ENCODE results near the gene HKDC1.

DNA sequence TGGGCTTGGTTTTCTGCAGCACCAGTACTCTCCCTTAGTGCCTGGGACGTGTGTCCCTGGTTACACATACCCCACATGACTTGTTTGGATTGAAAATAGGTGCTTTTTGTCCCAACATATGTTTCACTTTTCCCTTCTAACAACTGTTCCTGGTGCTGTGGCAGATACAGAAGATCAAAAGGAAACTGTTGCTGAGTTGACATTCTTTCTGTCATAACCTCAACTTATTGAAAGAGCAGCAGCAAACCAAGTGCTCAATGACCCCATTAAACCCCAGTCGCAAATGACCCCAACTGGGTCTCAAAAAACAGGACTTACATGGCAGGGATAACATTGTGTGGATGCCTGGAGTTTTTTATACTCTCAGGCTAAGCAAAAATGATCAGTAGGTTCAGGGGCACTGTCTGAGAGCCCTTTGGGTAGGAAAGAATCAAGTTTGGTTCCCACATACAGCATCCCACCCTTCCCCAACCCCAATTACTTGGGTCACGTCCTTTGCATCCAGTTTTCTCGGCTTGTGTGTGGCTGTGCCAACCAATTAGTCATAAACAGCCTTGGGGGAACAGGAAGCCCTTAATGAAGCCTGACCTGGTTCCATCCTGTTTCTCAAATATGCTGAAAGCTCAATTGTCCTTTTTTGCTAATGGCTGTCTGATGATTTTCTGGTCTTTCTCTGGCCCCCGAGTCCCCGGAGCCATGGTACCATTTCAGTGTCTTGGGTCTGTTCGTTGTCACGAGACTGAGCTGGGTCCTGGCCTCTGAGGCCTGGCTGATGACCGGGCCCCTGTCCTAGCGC is 4.9 kb downstream of the HKDC1 start:
- no peak for TF ChIP-seq EZH2phosphoT487 (IDR thresholded peaks at IDR 0.05; ENCODE audit: borderline replicate concordance, low read depth)
- no peak for TF ChIP-seq ELF1 (IDR thresholded peaks at IDR 0.05)
- no peak for TF ChIP-seq JUND (IDR thresholded peaks at IDR 0.05)
- TF ChIP-seq FOXM1 (IDR thresholded peaks at IDR 0.05; ENCODE audit: low read depth) = no peak
- no peak for TF ChIP-seq SMC3 (IDR thresholded peaks at IDR 0.05; ENCODE audit: low read depth, low read length)
- no peak for TF ChIP-seq TAF1 (IDR thresholded peaks at IDR 0.05; ENCODE audit: borderline replicate concordance, low read depth, low read length)

Measured in SK-N-SH (cell line).